Neural progenitor cell (in vitro differentiated cells): ENCODE measurements around the gene TRIM65. TPM values are rescaled to one million over a fixed set of nuclear protein-coding genes. Genes with fewer than 3 reads are reported as not detected.

Experiments used
- DNase-seq: peaks from one replicate; pipeline ENCODE4 v3.0.0-alpha.2; 2016; ENCODE audit warnings: low spot score
- H2AFZ ChIP-seq: fragments of 200-600 bp; sonication (generic); replicated peaks from 2 replicates; pipeline ENCODE4 v1.6.1; 2016; ENCODE audit warnings: antibody characterized with exemption
- H3F3A ChIP-seq: fragments of 200-600 bp; sonication (generic); 2 replicates; pipeline ENCODE4 v1.6.1; 2016; ENCODE audit warnings: antibody characterized with exemption, low read depth
- H3K27ac ChIP-seq: fragments of 200-600 bp; sonication (generic); 2 replicates; pipeline ENCODE4 v1.5.1; 2016; ENCODE audit warnings: mild to moderate bottlenecking
- H3K27me3 ChIP-seq: fragments of 200-600 bp; sonication (generic); 2 replicates; pipeline ENCODE4 v1.6.1; 2016; ENCODE audit warnings: mild to moderate bottlenecking, moderate library complexity
- H3K36me3 ChIP-seq: fragments of 200-600 bp; sonication (generic); 2 replicates; pipeline ENCODE4 v1.5.1; 2016
- H3K4me1 ChIP-seq: fragments of 200-600 bp; sonication (generic); 2 replicates; pipeline ENCODE4 v1.6.1; 2016; ENCODE audit warnings: mixed run types
- H3K4me2 ChIP-seq: fragments of 200-600 bp; sonication (generic); 2 replicates; pipeline ENCODE4 v1.6.1; 2016
- H3K4me3 ChIP-seq: fragments of 200-600 bp; sonication (generic); 2 replicates; pipeline ENCODE4 v1.5.1; 2016
- H3K79me2 ChIP-seq: fragments of 200-600 bp; sonication (generic); 2 replicates; pipeline ENCODE4 v1.6.1; 2016; ENCODE audit warnings: low read depth
- H3K9ac ChIP-seq: fragments of 200-600 bp; sonication (generic); 2 replicates; pipeline ENCODE4 v1.6.1; 2016
- H3K9me3 ChIP-seq: fragments of 200-600 bp; sonication (generic); 2 replicates; pipeline ENCODE4 v1.5.1; 2016; ENCODE audit warnings: low read depth
- H4K20me1 ChIP-seq: fragments of 200-600 bp; sonication (generic); 2 replicates; pipeline ENCODE4 v1.6.1; 2016; ENCODE audit warnings: low read depth
- H3K27ac Mint-ChIP-seq: 3 replicates; pipeline ENCODE4 v1.8.0; 2021; ENCODE audit warnings: mixed read lengths
- H3K27me3 Mint-ChIP-seq: 2 replicates; pipeline ENCODE4 v1.8.0; 2022; ENCODE audit warnings: low read depth, mild to moderate bottlenecking, inconsistent platforms, moderate library complexity, mixed read lengths; ENCODE audit not compliant: insufficient read depth
- H3K36me3 Mint-ChIP-seq: 3 replicates; pipeline ENCODE4 v1.8.0; 2021; ENCODE audit warnings: mixed read lengths
- H3K4me1 Mint-ChIP-seq: 3 replicates; pipeline ENCODE4 v1.8.0; 2021; ENCODE audit warnings: mixed read lengths
- H3K4me3 Mint-ChIP-seq: 3 replicates; pipeline ENCODE4 v1.8.0; 2021; ENCODE audit warnings: mild to moderate bottlenecking, moderate library complexity, mixed read lengths
- H3K9me3 Mint-ChIP-seq: 3 replicates; pipeline ENCODE4 v1.8.0; 2020; ENCODE audit warnings: mixed read lengths
- CTCF ChIP-seq: fragments of 200-600 bp; sonication (generic); IDR thresholded peaks from 2 replicates; pipeline ENCODE4 v1.5.1; 2017; ENCODE audit warnings: antibody characterized with exemption, mild to moderate bottlenecking
- EZH2 ChIP-seq: fragments of 200-600 bp; sonication (generic); IDR thresholded peaks from 2 replicates; pipeline ENCODE4 v1.6.1; 2017; ENCODE audit warnings: antibody characterized with exemption, mild to moderate bottlenecking, moderate library complexity
- EZH2phosphoT487 ChIP-seq: fragments of 200-600 bp; sonication (generic); IDR thresholded peaks from 2 replicates; pipeline ENCODE4 v1.6.1; 2017; ENCODE audit warnings: antibody characterized with exemption
- total RNA-seq: library from RNA; depleted of rRNA; stranded (reverse); fragments of >200 nt; gene quantifications from 2 replicates; pipeline ENCODE4 v1.2.3, GENCODE V29; 2015; ENCODE audit warnings: low replicate concordance

TRIM65 gene
- total RNA-seq, 1 donor from 2014 or later: 17.2 TPM

- peak overlapping the region; percentile 12 for H3K4me3 Mint-ChIP-seq
- TF ChIP-seq CTCF (no peak), EZH2 (no peak), EZH2phosphoT487 (no peak)
- peaks cover 26% of the 10 kb centered on the region for H3K79me2 ChIP-seq
- H3K4me1 Mint-ChIP-seq: peaks cover 41% of the 10 kb centered on the region
- DNase-seq: no peak
- peaks cover 8% of the 10 kb centered on the region for H3K36me3 Mint-ChIP-seq
- H4K20me1 ChIP-seq: peaks cover 11% of the 10 kb centered on the region
- H3K27ac ChIP-seq: no peak overlapping the region
- H3F3A ChIP-seq: peaks cover 14% of the 10 kb centered on the region
- H3K27ac Mint-ChIP-seq: peak overlapping the region; percentile 58
- H3K36me3 ChIP-seq: no peaks in the 10 kb centered on the region
- peaks cover 4% of the 10 kb centered on the region for H3K27me3 Mint-ChIP-seq
- H3K4me3 ChIP-seq: no peak overlapping the region
- no peak overlapping the region for H3K4me2 ChIP-seq
- peaks cover 16% of the 10 kb centered on the region for H3K4me1 ChIP-seq
- no peaks in the 10 kb centered on the region for H3K9me3 ChIP-seq
- no peaks in the 10 kb centered on the region for H3K9me3 Mint-ChIP-seq
- no peak overlapping the region for H2AFZ ChIP-seq
- no peak overlapping the region for H3K9ac ChIP-seq
- no peaks in the 10 kb centered on the region for H3K27me3 ChIP-seq
These were observed 3.3 kb downstream of the TRIM65 start for GRCh38 chr17:75893305-75894048.

GRCh38 chr17:75892556-75893224 lies 4.1 kb downstream of the TRIM65 start:
- no peaks in the 10 kb centered on the region for H3K9me3 Mint-ChIP-seq

More at GRCh38 chr17:75892556-75893224, 4.1 kb downstream of the TRIM65 start:
- H3F3A ChIP-seq: peaks cover 7% of the 10 kb centered on the region
- H3K4me3 ChIP-seq: no peak overlapping the region
- no peaks in the 10 kb centered on the region for H3K9me3 ChIP-seq
- H3K4me2 ChIP-seq: no peak overlapping the region
- H3K27me3 ChIP-seq: no peaks in the 10 kb centered on the region
- Mint-ChIP-seq H3K27ac (no peak overlapping the region), H3K4me3 (no peak overlapping the region), H3K36me3 (peaks cover 8% of the 10 kb centered on the region), H3K27me3 (peaks cover 7% of the 10 kb centered on the region), H3K4me1 (peaks cover 40% of the 10 kb centered on the region)
- peaks cover 11% of the 10 kb centered on the region for H4K20me1 ChIP-seq
- no peak for DNase-seq
- H3K36me3 ChIP-seq: no peaks in the 10 kb centered on the region
- H2AFZ ChIP-seq: no peak overlapping the region
- H3K79me2 ChIP-seq: peaks cover 26% of the 10 kb centered on the region
- TF ChIP-seq EZH2phosphoT487 (no peak), EZH2 (no peak), CTCF (no peak)
- H3K9ac ChIP-seq: no peak overlapping the region
- H3K27ac ChIP-seq: no peak overlapping the region
- H3K4me1 ChIP-seq: peaks cover 16% of the 10 kb centered on the region
